Measurements from ENCODE around the gene DTX3L.

DTX3L gene

DNA sequence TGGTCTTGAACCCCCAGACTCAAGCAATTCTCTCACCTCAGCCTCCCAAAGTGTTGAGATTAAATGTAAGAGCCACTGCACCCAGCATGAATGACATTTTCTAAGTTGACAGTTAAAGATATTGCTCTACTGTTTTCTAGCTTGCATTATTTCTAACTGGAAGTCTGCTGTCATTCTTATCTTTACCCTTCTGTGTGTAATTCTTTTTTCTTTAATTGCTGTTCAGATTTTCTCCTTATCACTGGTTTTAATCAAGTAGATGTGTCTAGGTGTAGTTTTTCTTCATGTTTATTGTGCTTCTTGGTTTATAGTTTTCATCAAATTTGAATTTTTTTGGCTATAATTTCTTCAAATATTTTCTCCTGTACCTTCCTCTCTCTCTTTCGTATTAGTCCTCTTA lies 18.3 kb downstream of the DTX3L start:
- Histone ChIP-seq H3K4me1 (ENCODE audit: insufficient read depth, low read length) (no peaks in the 10 kb centered on the region), H3K9ac (ENCODE audit: low read depth, low read length) (no peak overlapping the region), H3K27ac (ENCODE audit: low read depth, low read length) (no peak overlapping the region), H3K36me3 (ENCODE audit: insufficient read depth, low read length) (no peaks in the 10 kb centered on the region), H3K4me3 (ENCODE audit: low read length) (no peak overlapping the region), H3K9me3 (ENCODE audit: insufficient read depth, low read depth, low read length) (peaks cover 26% of the 10 kb centered on the region), H3K27me3 (ENCODE audit: insufficient read depth, low read length) (peaks cover 11% of the 10 kb centered on the region)
- no CpG with 5 or more reads among the region's 1 CpG for WGBS

GRCh38 chr3:122586098-122586497 lies 22.0 kb downstream of the DTX3L start:
- H3K27me3 ChIP-seq (ENCODE audit: insufficient read depth, low read length) = no peaks in the 10 kb centered on the region
- no peak overlapping the region for H3K4me3 ChIP-seq (ENCODE audit: low read length)
- H3K4me1 ChIP-seq (ENCODE audit: insufficient read depth, low read length) = peaks cover 5% of the 10 kb centered on the region
- WGBS = 80% methylated on average over 1 of the region's 1 CpG
- peaks cover 25% of the 10 kb centered on the region for H3K9me3 ChIP-seq (ENCODE audit: insufficient read depth, low read depth, low read length)
- H3K36me3 ChIP-seq (ENCODE audit: insufficient read depth, low read length) = no peaks in the 10 kb centered on the region
- no peak overlapping the region for H3K9ac ChIP-seq (ENCODE audit: low read depth, low read length)
- no peak overlapping the region for H3K27ac ChIP-seq (ENCODE audit: low read depth, low read length)

DNA sequence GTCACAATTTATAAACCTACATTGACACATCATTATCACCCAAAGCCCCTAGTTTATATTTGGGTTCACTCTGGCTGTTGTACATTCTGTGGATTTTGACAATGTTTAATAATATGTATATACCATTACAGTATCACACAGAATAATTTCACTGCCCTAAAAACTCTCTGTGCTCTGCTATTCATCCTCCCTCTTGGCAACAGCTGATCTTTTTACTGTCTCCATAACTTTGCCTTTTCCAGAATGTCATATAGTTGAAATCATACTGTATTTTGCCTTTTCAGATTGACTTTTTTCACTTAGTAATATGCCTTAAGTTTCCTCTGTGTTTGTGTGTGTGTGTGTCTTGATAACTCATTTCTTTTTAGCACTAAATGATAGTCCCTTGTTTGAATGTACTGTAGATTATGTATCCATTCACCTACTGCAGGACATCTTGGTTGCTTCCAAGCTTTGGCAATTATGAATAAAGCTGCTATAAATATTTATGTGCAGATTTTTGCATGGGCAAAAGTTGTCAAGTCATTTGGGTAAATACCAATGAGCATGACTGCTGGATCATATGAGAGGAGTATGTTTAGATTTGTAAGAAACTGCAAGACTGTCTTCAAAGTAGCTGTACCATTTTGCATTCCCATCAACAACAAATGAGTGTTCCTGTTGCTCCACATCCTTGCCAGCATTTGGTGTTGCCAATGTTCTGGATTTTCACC lies 22.8 kb downstream of the DTX3L start:
- Histone ChIP-seq H3K27me3 (ENCODE audit: insufficient read depth, low read length) (no peaks in the 10 kb centered on the region), H3K27ac (ENCODE audit: low read depth, low read length) (no peak overlapping the region), H3K9ac (ENCODE audit: low read depth, low read length) (no peak overlapping the region), H3K9me3 (ENCODE audit: insufficient read depth, low read depth, low read length) (peaks cover 17% of the 10 kb centered on the region; the same call in 1 of the 2 replicates), H3K4me1 (ENCODE audit: insufficient read depth, low read length) (peaks cover 7% of the 10 kb centered on the region), H3K4me3 (ENCODE audit: low read length) (no peak overlapping the region), H3K36me3 (ENCODE audit: insufficient read depth, low read length) (no peaks in the 10 kb centered on the region)

DNA sequence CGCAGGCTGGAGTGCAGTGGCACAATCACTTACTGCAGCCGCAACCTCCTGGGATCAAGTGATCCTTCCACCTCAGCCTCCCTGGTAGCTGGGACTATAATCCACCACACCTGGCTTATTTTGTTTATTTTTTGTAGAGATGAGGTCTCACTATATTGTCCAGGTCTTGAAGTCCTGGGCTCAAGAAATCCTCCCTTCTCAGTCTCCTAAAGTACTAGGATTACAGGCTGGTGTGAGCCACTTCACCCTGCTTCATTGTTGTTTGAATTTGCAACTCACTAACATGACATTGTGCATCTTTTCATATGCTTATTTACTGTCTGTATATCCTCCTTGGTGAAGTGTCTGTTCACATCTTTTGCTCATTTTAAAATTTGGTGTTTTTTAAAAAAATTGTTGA lies 23.4 kb downstream of the DTX3L start:
- 50% methylated on average over 1 of the region's 2 CpGs for WGBS
- peaks cover 11% of the 10 kb centered on the region; the same call in 1 of the 2 replicates for H3K9me3 ChIP-seq (ENCODE audit: insufficient read depth, low read depth, low read length)
- H3K27ac ChIP-seq (ENCODE audit: low read depth, low read length) = no peak overlapping the region
- H3K4me3 ChIP-seq (ENCODE audit: low read length) = no peak overlapping the region
- no peaks in the 10 kb centered on the region for H3K36me3 ChIP-seq (ENCODE audit: insufficient read depth, low read length)
- H3K9ac ChIP-seq (ENCODE audit: low read depth, low read length) = no peak overlapping the region
- peaks cover 7% of the 10 kb centered on the region for H3K4me1 ChIP-seq (ENCODE audit: insufficient read depth, low read length)
- no peaks in the 10 kb centered on the region for H3K27me3 ChIP-seq (ENCODE audit: insufficient read depth, low read length)

GRCh38 chr3:122589297-122589696 lies 25.2 kb downstream of the DTX3L start:
- H3K9ac ChIP-seq (ENCODE audit: low read depth, low read length) = no peak overlapping the region
- 74% methylated on average over 4 of the region's 5 CpGs for WGBS

GRCh38 chr3:122590610-122591009 lies 26.5 kb downstream of the DTX3L start:
- no CpG with 5 or more reads among the region's 2 CpGs for WGBS
- Histone ChIP-seq H3K4me3 (ENCODE audit: low read length) (no peak overlapping the region), H3K9me3 (ENCODE audit: insufficient read depth, low read depth, low read length) (no peaks in the 10 kb centered on the region), H3K27ac (ENCODE audit: low read depth, low read length) (peak overlapping the region; percentile 41; the same call in 1 of the 2 replicates), H3K4me1 (ENCODE audit: insufficient read depth, low read length) (peaks cover 7% of the 10 kb centered on the region), H3K27me3 (ENCODE audit: insufficient read depth, low read length) (no peaks in the 10 kb centered on the region; the same call in 1 of the 2 replicates), H3K9ac (ENCODE audit: low read depth, low read length) (no peak overlapping the region), H3K36me3 (ENCODE audit: insufficient read depth, low read length) (no peaks in the 10 kb centered on the region)

More at GRCh38 chr3:122589297-122589696, 25.2 kb downstream of the DTX3L start:
- H3K9me3 ChIP-seq (ENCODE audit: insufficient read depth, low read depth, low read length) = no peaks in the 10 kb centered on the region
- H3K36me3 ChIP-seq (ENCODE audit: insufficient read depth, low read length) = no peaks in the 10 kb centered on the region
- no peak overlapping the region for H3K4me3 ChIP-seq (ENCODE audit: low read length)
- no peaks in the 10 kb centered on the region; the same call in 1 of the 2 replicates for H3K27me3 ChIP-seq (ENCODE audit: insufficient read depth, low read length)
- H3K27ac ChIP-seq (ENCODE audit: low read depth, low read length) = no peak overlapping the region
- H3K4me1 ChIP-seq (ENCODE audit: insufficient read depth, low read length) = peaks cover 7% of the 10 kb centered on the region

GRCh38 chr3:122594025-122594424 lies 29.9 kb downstream of the DTX3L start:
- no peak overlapping the region for H3K4me3 ChIP-seq (ENCODE audit: low read length)
- H3K4me1 ChIP-seq (ENCODE audit: insufficient read depth, low read length) = peaks cover 7% of the 10 kb centered on the region
- no peaks in the 10 kb centered on the region for H3K36me3 ChIP-seq (ENCODE audit: insufficient read depth, low read length)
- H3K27me3 ChIP-seq (ENCODE audit: insufficient read depth, low read length) = no peaks in the 10 kb centered on the region; the same call in 1 of the 2 replicates
- no peaks in the 10 kb centered on the region for H3K9me3 ChIP-seq (ENCODE audit: insufficient read depth, low read depth, low read length)
- H3K27ac ChIP-seq (ENCODE audit: low read depth, low read length) = no peak overlapping the region
- H3K9ac ChIP-seq (ENCODE audit: low read depth, low read length) = no peak overlapping the region

- Histone ChIP-seq H3K27ac (ENCODE audit: low read depth, low read length) (no peak overlapping the region), H3K27me3 (ENCODE audit: insufficient read depth, low read length) (no peaks in the 10 kb centered on the region; the same call in 1 of the 2 replicates), H3K4me1 (ENCODE audit: insufficient read depth, low read length) (peaks cover 3% of the 10 kb centered on the region; the same call in 1 of the 2 replicates), H3K9me3 (ENCODE audit: insufficient read depth, low read depth, low read length) (no peaks in the 10 kb centered on the region), H3K9ac (ENCODE audit: low read depth, low read length) (no peak overlapping the region), H3K4me3 (ENCODE audit: low read length) (no peak overlapping the region), H3K36me3 (ENCODE audit: insufficient read depth, low read length) (no peaks in the 10 kb centered on the region)
- WGBS = 91% methylated on average over 3 of the region's 3 CpGs
Measured at GRCh38 chr3:122598151-122598550, 34.0 kb downstream of the DTX3L start.

GRCh38 chr3:122598556-122598955 lies 34.4 kb downstream of the DTX3L start:
- no peaks in the 10 kb centered on the region for H3K9me3 ChIP-seq (ENCODE audit: insufficient read depth, low read depth, low read length)
- H3K27me3 ChIP-seq (ENCODE audit: insufficient read depth, low read length) = no peaks in the 10 kb centered on the region
- no peaks in the 10 kb centered on the region for H3K36me3 ChIP-seq (ENCODE audit: insufficient read depth, low read length)
- H3K27ac ChIP-seq (ENCODE audit: low read depth, low read length) = no peak overlapping the region
- 95% methylated on average over 3 of the region's 4 CpGs for WGBS
- H3K4me3 ChIP-seq (ENCODE audit: low read length) = no peak overlapping the region
- H3K9ac ChIP-seq (ENCODE audit: low read depth, low read length) = no peak overlapping the region
- peaks cover 3% of the 10 kb centered on the region; the same call in 1 of the 2 replicates for H3K4me1 ChIP-seq (ENCODE audit: insufficient read depth, low read length)

DNA sequence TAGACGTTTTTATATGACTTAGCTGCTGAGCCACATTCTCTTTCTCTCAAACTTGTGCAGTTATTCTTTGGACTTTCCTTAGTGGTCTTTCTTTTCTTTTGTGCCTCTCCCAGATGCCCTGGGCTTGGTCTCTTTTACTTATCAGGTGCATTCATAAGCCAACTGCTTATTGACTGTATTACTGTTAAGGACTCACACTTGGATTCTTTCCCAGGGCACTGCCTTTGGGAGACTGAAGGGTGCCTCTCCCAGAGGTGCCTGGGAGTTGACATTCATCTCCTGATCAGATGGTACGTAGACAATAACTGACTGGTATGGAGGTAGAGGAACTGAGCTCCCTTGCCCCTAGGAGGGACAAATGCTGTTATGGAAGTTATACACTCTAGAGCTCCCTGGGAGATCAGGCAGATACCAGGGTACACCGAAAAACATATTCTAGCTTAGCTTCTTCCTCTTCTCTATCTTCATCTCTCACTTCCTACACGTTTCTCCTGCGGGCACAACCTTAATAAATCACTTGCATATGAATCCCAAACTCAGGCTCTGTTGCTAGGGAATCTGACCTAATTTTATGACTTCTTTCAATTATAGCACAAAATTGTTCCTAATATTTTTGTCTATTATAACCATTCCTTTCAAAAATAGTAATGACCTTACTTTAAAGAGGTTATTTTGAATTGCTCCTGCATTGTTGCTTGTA lies 38.0 kb downstream of the DTX3L start:
- no peak overlapping the region for H3K4me3 ChIP-seq (ENCODE audit: low read length)
- H3K36me3 ChIP-seq (ENCODE audit: insufficient read depth, low read length) = no peaks in the 10 kb centered on the region
- no peak overlapping the region for H3K9ac ChIP-seq (ENCODE audit: low read depth, low read length)
- peaks cover 3% of the 10 kb centered on the region; the same call in 1 of the 2 replicates for H3K4me1 ChIP-seq (ENCODE audit: insufficient read depth, low read length)
- 88% methylated on average over 5 of the region's 5 CpGs for WGBS
- H3K9me3 ChIP-seq (ENCODE audit: insufficient read depth, low read depth, low read length) = no peaks in the 10 kb centered on the region
- no peak overlapping the region for H3K27ac ChIP-seq (ENCODE audit: low read depth, low read length)
- no peaks in the 10 kb centered on the region for H3K27me3 ChIP-seq (ENCODE audit: insufficient read depth, low read length)

DNA sequence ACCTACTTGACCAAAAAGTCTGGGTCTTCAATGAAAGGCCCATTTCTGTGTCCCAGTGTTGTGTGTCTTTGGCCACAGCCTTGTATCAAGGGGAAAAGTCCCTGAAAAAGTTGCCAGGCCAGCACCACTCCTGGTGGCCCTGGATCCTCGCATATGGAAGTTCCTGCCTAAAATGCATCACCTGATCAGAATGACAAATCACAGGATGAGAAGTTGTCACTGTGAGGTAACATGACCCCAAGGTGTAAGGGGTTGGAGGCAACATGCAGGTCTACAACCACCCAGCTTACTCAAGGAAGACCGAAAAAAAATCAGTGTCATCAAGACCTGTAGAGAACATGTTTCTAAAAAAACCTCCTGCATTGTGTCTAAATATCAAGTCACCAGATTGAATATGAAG lies 38.9 kb downstream of the DTX3L start:
- H3K27me3 ChIP-seq (ENCODE audit: insufficient read depth, low read length) = no peaks in the 10 kb centered on the region
- no peak overlapping the region for H3K9ac ChIP-seq (ENCODE audit: low read depth, low read length)
- 81% methylated on average over 2 of the region's 2 CpGs for WGBS

More for the DNA sequence above, 38.9 kb downstream of the DTX3L start:
- Histone ChIP-seq H3K4me3 (ENCODE audit: low read length) (no peak overlapping the region), H3K36me3 (ENCODE audit: insufficient read depth, low read length) (no peaks in the 10 kb centered on the region), H3K27ac (ENCODE audit: low read depth, low read length) (no peak overlapping the region), H3K9me3 (ENCODE audit: insufficient read depth, low read depth, low read length) (no peaks in the 10 kb centered on the region), H3K4me1 (ENCODE audit: insufficient read depth, low read length) (peaks cover 3% of the 10 kb centered on the region; the same call in 1 of the 2 replicates)

Data from HUES64 (cell line).